D721Med (cell line): ENCODE measurements around the gene SUGCT.
"Not testable (repeated sequence)": the region's sequence is repeated elsewhere in the genome, so short reads cannot be mapped to it uniquely, and the experiment has no call there.

Source experiments
- DNase-seq: peaks from one replicate; pipeline ENCODE4 v3.0.0; 2011; ENCODE audit warnings: low spot score; ENCODE audit not compliant: insufficient read length
- FAIRE-seq: peaks from 2 replicates; lab custom pipeline; 2011; peaks lifted over from hg19 to GRCh38; lab: Jason Lieb, UNC
- TF ChIP-seq, protein P1 (sequence below): IDR thresholded peaks from 2 replicates; pipeline ENCODE4 v1.5.1; 2012; ENCODE audit warnings: mild to moderate bottlenecking, control low read depth; ENCODE audit not compliant: insufficient read depth; ENCODE audit errors: missing control alignments

The SUGCT gene

DNA sequence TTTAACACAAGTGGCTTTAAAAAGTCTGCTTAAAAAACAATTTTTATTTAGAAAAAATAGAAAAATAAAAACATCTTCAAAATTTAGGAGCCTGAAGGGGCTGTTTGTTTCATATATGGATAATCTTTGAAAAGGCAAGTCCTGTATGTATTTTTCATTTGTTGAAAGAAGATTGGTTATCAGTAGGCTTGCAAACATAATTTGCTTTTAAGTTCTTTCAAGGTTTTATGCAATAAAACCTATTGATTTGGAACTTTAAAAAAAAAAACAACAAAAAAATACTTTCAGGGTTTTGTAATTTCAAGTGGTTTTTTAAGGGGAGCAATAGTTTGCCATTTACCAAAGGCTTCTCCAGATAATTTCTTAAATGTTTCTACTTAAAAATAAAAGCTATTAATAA lies 36.0 kb upstream of the SUGCT start:
- TF ChIP-seq, protein P1, sequence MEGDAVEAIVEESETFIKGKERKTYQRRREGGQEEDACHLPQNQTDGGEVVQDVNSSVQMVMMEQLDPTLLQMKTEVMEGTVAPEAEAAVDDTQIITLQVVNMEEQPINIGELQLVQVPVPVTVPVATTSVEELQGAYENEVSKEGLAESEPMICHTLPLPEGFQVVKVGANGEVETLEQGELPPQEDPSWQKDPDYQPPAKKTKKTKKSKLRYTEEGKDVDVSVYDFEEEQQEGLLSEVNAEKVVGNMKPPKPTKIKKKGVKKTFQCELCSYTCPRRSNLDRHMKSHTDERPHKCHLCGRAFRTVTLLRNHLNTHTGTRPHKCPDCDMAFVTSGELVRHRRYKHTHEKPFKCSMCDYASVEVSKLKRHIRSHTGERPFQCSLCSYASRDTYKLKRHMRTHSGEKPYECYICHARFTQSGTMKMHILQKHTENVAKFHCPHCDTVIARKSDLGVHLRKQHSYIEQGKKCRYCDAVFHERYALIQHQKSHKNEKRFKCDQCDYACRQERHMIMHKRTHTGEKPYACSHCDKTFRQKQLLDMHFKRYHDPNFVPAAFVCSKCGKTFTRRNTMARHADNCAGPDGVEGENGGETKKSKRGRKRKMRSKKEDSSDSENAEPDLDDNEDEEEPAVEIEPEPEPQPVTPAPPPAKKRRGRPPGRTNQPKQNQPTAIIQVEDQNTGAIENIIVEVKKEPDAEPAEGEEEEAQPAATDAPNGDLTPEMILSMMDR = no peak
- FAIRE-seq (no peak), DNase-seq (no peak)

DNA sequence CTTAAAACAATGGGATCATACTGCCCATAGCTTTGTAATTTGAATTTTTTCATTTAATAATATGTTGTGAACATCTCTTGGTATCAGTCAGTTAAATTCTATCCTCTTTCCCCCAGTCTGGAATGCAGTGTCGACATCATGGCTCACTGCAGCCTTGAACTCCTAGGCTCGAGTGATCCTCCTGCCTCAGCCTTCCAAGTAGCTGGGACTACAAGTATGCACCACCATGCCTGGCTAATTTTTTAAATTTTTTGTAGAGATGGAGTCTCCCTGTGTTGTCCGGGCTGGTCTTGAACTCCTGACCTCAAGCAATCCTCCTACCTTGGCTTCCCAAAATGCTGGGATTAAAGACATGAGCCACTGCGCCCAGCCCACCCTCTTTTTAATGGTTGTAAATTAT lies 35.0 kb upstream of the SUGCT start:
- DNase-seq (no peak), FAIRE-seq (no peak)
- TF ChIP-seq, protein P1 = no peak

DNA sequence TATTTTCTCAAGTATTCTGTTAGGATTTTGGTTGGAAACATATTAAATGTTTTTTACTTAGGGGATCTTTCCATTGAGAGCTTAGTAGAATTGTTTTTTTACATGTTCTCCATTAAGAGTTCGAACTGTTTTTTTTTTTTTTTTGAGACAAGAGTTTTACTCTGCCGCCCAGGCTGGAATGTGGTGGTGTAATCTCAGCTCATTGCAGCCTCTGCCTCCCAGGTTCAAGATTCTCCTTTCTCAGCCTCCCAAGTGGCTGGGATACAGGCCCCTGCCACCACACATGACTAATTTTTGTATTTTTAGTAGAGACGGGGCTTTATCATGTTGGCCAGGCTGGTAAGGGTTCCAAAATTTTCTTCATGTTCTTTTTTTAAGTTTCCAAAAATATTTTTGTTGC lies 33.6 kb upstream of the SUGCT start:
- DNase-seq (no peak), FAIRE-seq (no peak)
- TF ChIP-seq, protein P1 = no peak

DNA sequence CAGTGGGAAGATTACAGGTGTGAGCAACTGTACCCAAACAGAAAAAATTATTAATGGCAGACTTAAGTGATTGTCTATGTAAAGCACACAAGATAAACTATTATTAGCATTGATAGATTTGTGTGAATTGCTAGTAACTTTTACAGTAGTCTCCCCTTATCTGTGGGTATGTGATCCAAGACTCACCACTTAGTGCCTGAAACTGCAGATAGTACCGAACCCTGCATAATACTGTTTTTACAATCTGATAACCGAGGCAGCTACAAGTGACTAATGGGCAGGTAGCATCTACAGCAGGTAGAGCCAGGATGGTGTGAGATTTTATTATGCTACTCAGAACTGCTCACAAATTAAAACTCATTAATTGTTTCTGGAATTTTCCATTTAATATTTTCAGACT lies 31.9 kb upstream of the SUGCT start:
- FAIRE-seq (peak; percentile 21), DNase-seq (no peak)
- TF ChIP-seq, protein P1 = no peak

DNA sequence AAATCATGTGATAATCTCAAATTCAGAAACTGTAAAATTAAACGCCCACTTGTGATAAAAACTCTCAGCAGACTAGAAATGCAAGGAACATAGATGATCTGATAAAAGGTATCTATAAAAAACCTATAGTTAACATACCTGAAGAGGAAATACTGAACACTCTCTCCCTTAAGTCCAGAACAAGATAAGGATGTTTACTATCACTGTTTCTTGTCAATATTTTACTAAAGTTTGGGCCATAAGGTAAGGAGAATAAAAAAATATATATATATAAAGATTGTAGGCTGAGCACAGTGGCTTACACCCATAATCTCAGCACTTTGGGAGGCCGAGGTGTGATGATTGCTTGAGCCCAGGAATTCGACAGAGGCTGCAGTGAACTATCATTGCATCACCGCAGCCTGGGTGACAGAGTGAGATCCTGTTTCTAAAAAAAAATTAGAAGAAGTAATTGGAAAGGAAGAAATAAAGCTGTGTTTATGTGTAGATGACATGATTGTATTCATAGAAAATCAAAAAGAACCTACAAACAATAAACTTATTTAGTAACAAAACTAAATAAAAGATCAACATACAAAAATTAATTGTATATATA lies 28.8 kb upstream of the SUGCT start:
- TF ChIP-seq, protein P1 = no peak
- FAIRE-seq (no peak), DNase-seq (no peak)

DNA sequence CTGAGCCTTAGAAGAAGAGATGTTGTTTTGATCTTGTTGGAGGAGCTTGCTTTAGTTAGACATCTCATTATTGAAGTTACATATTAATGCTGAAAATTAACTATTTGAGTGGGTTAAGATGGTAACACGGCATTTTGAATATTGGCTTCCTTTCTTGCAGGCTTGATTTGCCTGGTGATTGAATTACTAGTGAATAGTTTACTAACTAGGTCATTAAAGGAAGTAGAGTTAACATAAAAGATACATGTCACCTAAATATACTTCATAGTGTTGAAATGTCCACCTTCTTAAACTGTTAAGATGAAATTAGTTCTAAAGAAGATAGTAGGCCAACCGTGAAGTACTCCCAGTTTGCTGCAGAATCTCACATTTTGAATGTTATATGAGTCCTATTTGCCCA lies 18.9 kb upstream of the SUGCT start:
- TF ChIP-seq, protein P1 = no peak
- DNase-seq (no peak), FAIRE-seq (no peak)

DNA sequence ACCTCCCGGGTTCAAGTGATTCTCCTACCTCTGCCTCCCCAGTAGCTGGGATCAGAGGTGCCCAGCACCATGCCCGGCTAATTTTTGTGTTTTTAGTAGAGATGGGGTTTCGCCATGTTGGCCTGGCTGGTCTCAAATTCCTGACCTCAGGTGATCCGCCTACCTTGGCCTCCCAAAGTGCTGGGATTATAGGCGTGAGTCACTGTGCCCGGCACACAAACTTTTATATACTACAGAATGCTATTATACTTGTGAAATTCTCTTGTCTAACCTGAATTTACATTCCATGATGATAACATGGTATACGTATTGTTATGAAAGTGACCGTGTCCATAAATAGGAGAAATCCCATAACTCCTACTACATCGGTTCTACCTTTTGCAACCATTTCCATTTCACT lies 17.6 kb upstream of the SUGCT start:
- not testable (repeated sequence) for FAIRE-seq, DNase-seq

DNA sequence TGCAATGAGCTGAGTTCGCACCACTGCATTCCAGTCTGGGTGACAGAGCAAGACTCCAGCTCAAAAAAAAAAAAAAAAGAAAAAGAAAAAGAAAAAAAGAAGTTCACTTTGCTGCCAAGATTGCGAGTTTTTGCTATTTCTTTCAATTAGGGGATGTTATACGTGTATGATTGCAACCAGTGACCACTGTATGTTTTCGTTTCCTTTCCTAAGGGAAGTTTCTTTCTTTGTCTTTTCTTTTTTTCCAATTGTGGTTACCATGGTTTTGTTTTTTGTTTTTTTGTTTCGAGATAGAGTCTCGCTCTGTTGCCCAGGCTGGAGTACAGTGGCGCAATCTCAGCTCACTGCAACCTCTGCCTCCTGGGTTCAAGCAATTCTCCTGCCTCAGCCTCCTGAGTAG lies 16.6 kb upstream of the SUGCT start:
- DNase-seq, FAIRE-seq: not testable (repeated sequence)
